ENCODE results near the gene FFAR2. TPM values are rescaled to one million over a fixed set of nuclear protein-coding genes. Genes with fewer than 3 reads are reported as not detected.
"Not testable (repeated sequence)": the region's sequence is repeated elsewhere in the genome, so short reads cannot be mapped to it uniquely, and the experiment has no call there.

The FFAR2 gene
- total RNA-seq, 1 experiment from 2014 or later, result not detected

DNA sequence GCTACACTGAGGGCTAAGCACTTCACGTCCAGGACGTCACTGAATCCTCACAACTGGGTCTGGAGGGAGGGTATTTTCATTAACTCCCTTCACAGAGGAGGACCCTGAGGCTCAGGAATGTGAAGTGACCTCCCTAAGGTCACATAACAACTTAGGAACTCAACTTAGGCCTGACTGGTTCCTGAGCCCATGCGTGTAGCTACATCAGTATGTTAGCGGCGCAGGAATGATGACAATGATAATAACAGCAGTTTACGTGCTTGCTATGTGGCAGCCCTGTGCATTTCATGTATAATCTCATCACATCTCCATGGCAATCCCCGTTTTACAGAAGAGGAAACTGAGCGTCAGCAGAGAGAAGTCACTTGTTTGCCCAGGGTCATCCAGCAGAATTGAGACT lies 23.9 kb downstream of the FFAR2 start:
- ChIA-PET POLR2A (no interaction called here), CTCF (interaction anchor here (1.0 to 1.7 kb wide), 2 partner anchors 15 to 23 kb away, joined by 4 to 5 read pairs; no protein-coding TSS in a partner anchor)
- Histone ChIP-seq H3K27me3 (replicated peaks; ENCODE audit: control insufficient read depth, insufficient read depth, low read length) (no peaks in the 10 kb centered on the region), H3K4me3 (ENCODE audit: low read depth, low read length) (no peak overlapping the region), H3K36me3 (ENCODE audit: control insufficient read depth, insufficient read depth, low read length) (no peaks in the 10 kb centered on the region), H3K4me1 (peaks cover 10% of the 10 kb centered on the region), H3K9me3 (no peaks in the 10 kb centered on the region)
- H3K4me3 Mint-ChIP-seq (ENCODE audit: unreplicated experiment), result no peak overlapping the region
- H3K27me3 Mint-ChIP-seq (ENCODE audit: insufficient read depth, unreplicated experiment), result no peaks in the 10 kb centered on the region
- H3K9me3 Mint-ChIP-seq (ENCODE audit: unreplicated experiment), result no peaks in the 10 kb centered on the region
- DNase-seq, result no peak
- H3K36me3 Mint-ChIP-seq (ENCODE audit: insufficient read depth, unreplicated experiment), result no peaks in the 10 kb centered on the region
- no peak overlapping the region for H3K27ac Mint-ChIP-seq (ENCODE audit: unreplicated experiment)
- TF ChIP-seq, protein P1, sequence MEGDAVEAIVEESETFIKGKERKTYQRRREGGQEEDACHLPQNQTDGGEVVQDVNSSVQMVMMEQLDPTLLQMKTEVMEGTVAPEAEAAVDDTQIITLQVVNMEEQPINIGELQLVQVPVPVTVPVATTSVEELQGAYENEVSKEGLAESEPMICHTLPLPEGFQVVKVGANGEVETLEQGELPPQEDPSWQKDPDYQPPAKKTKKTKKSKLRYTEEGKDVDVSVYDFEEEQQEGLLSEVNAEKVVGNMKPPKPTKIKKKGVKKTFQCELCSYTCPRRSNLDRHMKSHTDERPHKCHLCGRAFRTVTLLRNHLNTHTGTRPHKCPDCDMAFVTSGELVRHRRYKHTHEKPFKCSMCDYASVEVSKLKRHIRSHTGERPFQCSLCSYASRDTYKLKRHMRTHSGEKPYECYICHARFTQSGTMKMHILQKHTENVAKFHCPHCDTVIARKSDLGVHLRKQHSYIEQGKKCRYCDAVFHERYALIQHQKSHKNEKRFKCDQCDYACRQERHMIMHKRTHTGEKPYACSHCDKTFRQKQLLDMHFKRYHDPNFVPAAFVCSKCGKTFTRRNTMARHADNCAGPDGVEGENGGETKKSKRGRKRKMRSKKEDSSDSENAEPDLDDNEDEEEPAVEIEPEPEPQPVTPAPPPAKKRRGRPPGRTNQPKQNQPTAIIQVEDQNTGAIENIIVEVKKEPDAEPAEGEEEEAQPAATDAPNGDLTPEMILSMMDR (IDR thresholded peaks at IDR 0.05; ENCODE audit: insufficient read depth in 1 of 2, low read depth in 1 of 2, low read length in 1 of 2, severe bottlenecking in 1 of 2, unreplicated experiment in 1 of 2), result no peak
- no TSS peak for BruUV-seq (replicated peaks)
- H3K4me1 Mint-ChIP-seq (ENCODE audit: low read depth, unreplicated experiment), result no peaks in the 10 kb centered on the region
- intact Hi-C loops (cut with micrococcal nuclease; ENCODE audit: unreplicated experiment), result no loop called here

DNA sequence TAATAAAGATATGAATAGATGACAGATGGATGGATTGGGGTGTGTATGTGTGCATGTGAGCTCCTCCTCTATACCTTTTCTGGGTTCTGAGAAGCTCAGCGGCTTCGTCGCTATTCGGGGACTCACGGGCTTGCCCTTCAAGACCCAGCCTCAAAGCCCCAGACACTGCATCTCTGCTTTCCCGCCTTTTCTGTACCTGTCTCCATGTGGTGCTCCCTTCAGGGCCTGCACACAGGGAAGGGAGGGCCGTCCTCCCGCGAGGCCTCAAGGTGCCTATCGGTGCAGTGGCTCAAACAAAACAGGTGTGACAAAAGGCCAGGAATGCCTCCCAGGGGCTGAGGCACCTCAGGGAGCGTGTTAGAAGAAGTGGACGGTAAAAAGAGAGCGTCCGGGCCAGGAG lies 26.0 kb downstream of the FFAR2 start:
- Mint-ChIP-seq H3K27me3 (ENCODE audit: insufficient read depth, unreplicated experiment) (no peaks in the 10 kb centered on the region), H3K4me3 (ENCODE audit: unreplicated experiment) (no peak overlapping the region), H3K27ac (ENCODE audit: unreplicated experiment) (no peak overlapping the region), H3K9me3 (ENCODE audit: unreplicated experiment) (no peaks in the 10 kb centered on the region), H3K4me1 (ENCODE audit: low read depth, unreplicated experiment) (peaks cover 6% of the 10 kb centered on the region), H3K36me3 (ENCODE audit: insufficient read depth, unreplicated experiment) (no peaks in the 10 kb centered on the region)
- BruUV-seq (replicated peaks), result no TSS peak
- ChIA-PET POLR2A (no interaction called here), CTCF (no interaction called here)
- TF ChIP-seq, protein P1 (IDR thresholded peaks at IDR 0.05; ENCODE audit: insufficient read depth in 1 of 2, low read depth in 1 of 2, low read length in 1 of 2, severe bottlenecking in 1 of 2, unreplicated experiment in 1 of 2), result no peak
- H3K27me3 ChIP-seq (replicated peaks; ENCODE audit: control insufficient read depth, insufficient read depth, low read length), result no peaks in the 10 kb centered on the region
- no peak for DNase-seq
- intact Hi-C loops (cut with micrococcal nuclease; ENCODE audit: unreplicated experiment), result no loop called here
- H3K4me3 ChIP-seq (ENCODE audit: low read depth, low read length), result no peak overlapping the region
- H3K36me3 ChIP-seq (ENCODE audit: control insufficient read depth, insufficient read depth, low read length), result no peaks in the 10 kb centered on the region
- no peaks in the 10 kb centered on the region; the same call in 1 of the 2 replicates for H3K4me1 ChIP-seq
- no peaks in the 10 kb centered on the region for H3K9me3 ChIP-seq

DNA sequence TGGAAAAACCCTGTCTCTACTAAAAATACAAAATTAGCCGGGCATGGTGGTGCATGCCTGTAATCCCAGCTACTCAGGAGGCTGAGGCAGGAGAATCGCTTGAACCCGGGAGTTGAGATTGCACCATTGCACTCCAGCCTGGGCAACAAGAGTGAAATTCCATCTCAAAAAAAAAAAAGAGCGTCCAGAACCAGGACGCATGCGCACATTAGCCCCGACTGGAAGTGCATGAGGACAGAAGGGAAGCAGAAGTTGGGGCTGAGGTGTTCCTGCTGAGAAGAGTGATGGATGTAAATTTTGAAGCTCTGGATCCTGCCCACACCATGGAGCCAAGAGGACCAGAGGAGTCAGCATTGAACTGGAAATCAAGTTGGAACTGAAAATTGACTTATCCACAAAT lies 26.5 kb downstream of the FFAR2 start:
- H3K9me3 Mint-ChIP-seq (ENCODE audit: unreplicated experiment); H3K36me3 Mint-ChIP-seq (ENCODE audit: insufficient read depth, unreplicated experiment); H3K4me1 ChIP-seq; H3K27ac Mint-ChIP-seq (ENCODE audit: unreplicated experiment); CTCF ChIA-PET; H3K27me3 Mint-ChIP-seq (ENCODE audit: insufficient read depth, unreplicated experiment); H3K27me3 ChIP-seq (replicated peaks; ENCODE audit: control insufficient read depth, insufficient read depth, low read length); DNase-seq; H3K36me3 ChIP-seq (ENCODE audit: control insufficient read depth, insufficient read depth, low read length); intact Hi-C loops (cut with micrococcal nuclease; ENCODE audit: unreplicated experiment); H3K4me3 Mint-ChIP-seq (ENCODE audit: unreplicated experiment); H3K4me1 Mint-ChIP-seq (ENCODE audit: low read depth, unreplicated experiment); H3K9me3 ChIP-seq; POLR2A ChIA-PET; H3K4me3 ChIP-seq (ENCODE audit: low read depth, low read length); BruUV-seq (replicated peaks): not testable (repeated sequence)

DNA sequence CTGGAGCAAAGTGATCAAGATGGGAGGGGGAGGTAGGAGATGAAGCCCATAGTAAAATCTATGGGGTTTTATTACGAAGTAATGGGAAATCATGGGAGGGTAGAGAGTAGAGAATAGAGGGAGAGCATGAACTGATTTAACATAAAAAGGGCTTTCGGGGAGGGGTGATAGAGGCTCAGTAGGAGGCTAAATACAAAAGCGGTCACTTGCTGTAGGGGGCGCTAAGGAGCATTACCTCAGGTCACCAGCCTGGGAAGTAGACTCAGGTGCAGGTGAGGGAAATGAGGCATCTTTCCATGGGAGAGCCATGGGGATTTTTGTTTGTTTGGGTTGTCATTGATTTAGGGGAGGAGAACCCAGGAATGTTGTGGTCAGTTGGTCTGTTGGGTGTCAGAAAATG lies 28.1 kb downstream of the FFAR2 start:
- H3K9me3 ChIP-seq, result no peaks in the 10 kb centered on the region
- ChIA-PET POLR2A (no interaction called here), CTCF (no interaction called here)
- Mint-ChIP-seq H3K27ac (ENCODE audit: unreplicated experiment) (no peak overlapping the region), H3K4me3 (ENCODE audit: unreplicated experiment) (no peak overlapping the region), H3K9me3 (ENCODE audit: unreplicated experiment) (no peaks in the 10 kb centered on the region), H3K4me1 (ENCODE audit: low read depth, unreplicated experiment) (peaks cover 6% of the 10 kb centered on the region), H3K27me3 (ENCODE audit: insufficient read depth, unreplicated experiment) (no peaks in the 10 kb centered on the region), H3K36me3 (ENCODE audit: insufficient read depth, unreplicated experiment) (no peaks in the 10 kb centered on the region)
- TF ChIP-seq, protein P1 (IDR thresholded peaks at IDR 0.05; ENCODE audit: insufficient read depth in 1 of 2, low read depth in 1 of 2, low read length in 1 of 2, severe bottlenecking in 1 of 2, unreplicated experiment in 1 of 2), result peak in 1 of 2 experiments; percentile 26
- no peak for DNase-seq
- no peaks in the 10 kb centered on the region; the same call in 1 of the 2 replicates for H3K4me1 ChIP-seq
- no peak overlapping the region for H3K4me3 ChIP-seq (ENCODE audit: low read depth, low read length)
- no TSS peak for BruUV-seq (replicated peaks)
- H3K36me3 ChIP-seq (ENCODE audit: control insufficient read depth, insufficient read depth, low read length), result no peaks in the 10 kb centered on the region
- no peaks in the 10 kb centered on the region for H3K27me3 ChIP-seq (replicated peaks; ENCODE audit: control insufficient read depth, insufficient read depth, low read length)
- intact Hi-C loops (cut with micrococcal nuclease; ENCODE audit: unreplicated experiment), result no loop called here

All from Caco-2 (cell line).